Vagina (tissue), 2 donors: ENCODE results near the gene SPAG17. TPM values are rescaled to one million over a fixed set of nuclear protein-coding genes. Genes with fewer than 3 reads are reported as not detected.

Source experiments
- DNase-seq, 2 donors: peaks; one replicate each; pipeline ENCODE4 v3.0.0-alpha.2; 2017; ENCODE audit errors: extremely low spot score in 2 of 2
- H3K27ac ChIP-seq: fragments of 200-600 bp; sonication (generic); one replicate; pipeline ENCODE4 v1.5.1; 2019
- H3K27me3 ChIP-seq: fragments of 200-600 bp; sonication (generic); one replicate; pipeline ENCODE4 v1.5.1; 2019
- H3K36me3 ChIP-seq, 2 donors: fragments of 200-600 bp; sonication (generic); one replicate each; pipeline ENCODE4 v1.5.1; 2017 to 2019
- H3K4me1 ChIP-seq: fragments of 200-600 bp; sonication (generic); one replicate; pipeline ENCODE4 v1.5.1; 2019
- H3K4me3 ChIP-seq, 2 donors: fragments of 200-600 bp; sonication (generic); 1 replicate in 1 of 2; 2 replicates in 1 of 2; pipeline ENCODE4 v1.5.1; 2016 to 2019
- H3K9me3 ChIP-seq: fragments of 200-600 bp; sonication (generic); one replicate; pipeline ENCODE4 v1.5.1; 2019
- POLR2A ChIP-seq, 2 donors: fragments of 450-650 bp; IDR thresholded peaks; one replicate each; pipeline ENCODE4 v1.6.1; 2017; ENCODE audit warnings: antibody characterized with exemption in 2 of 2, mild to moderate bottlenecking in 2 of 2, moderate library complexity in 2 of 2
- POLR2AphosphoS5 ChIP-seq, 2 donors: sonication (generic); formaldehyde crosslinking; IDR thresholded peaks; one replicate each; pipeline ENCODE4 v1.9.0; 2017; ENCODE audit warnings: antibody characterized with exemption in 2 of 2, mild to moderate bottlenecking in 2 of 2, low read depth in 1 of 2; ENCODE audit not compliant: insufficient read depth in 1 of 2
- intact Hi-C: fragments of 100-400 bp; cut with DNase I; formaldehyde crosslinking; loops from one replicate; pipeline ENCODE4 v1.15.1; 2023
- total RNA-seq: library from RNA; depleted of rRNA; stranded (reverse); fragments of >200 nt; gene quantifications from one replicate; pipeline ENCODE4 v1.2.3, GENCODE V29; 2016
- TF ChIP-seq, protein P1 (sequence below), 3 experiments: fragments of 450-650 bp in 2 of 3; fragments of 200-600 bp in 1 of 3; sonication (generic) in 1 of 3; IDR thresholded peaks; one replicate each; pipeline ENCODE4 v1.5.1; 2017 to 2019; ENCODE audit warnings: antibody characterized with exemption in 3 of 3, mild to moderate bottlenecking in 2 of 3, moderate library complexity in 2 of 3

The SPAG17 gene
- total RNA-seq, 1 donor from 2014 or later, result 10.1 TPM

DNA sequence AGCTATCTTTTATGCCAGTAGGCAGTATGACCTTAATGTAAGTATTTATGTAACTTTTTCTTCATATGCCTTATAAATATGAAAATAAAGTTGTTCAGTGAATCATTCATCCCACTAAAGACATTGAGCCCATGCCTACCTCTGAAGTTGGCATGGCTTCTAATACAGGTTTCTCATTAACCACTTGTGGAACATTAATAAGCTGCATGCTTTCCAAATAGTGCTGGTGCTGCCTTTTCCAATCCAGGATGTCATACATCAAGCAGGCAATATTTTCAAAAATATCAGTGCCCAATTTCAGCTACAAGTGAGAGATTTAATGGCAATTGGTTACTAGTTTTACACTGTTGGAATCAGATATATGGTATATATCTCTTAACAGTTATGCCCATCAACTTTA lies 92.0 kb downstream of the SPAG17 start:
- intact Hi-C loops, result no loop called here
- DNase-seq, result no peak
- Histone ChIP-seq H3K4me3 (no peak overlapping the region), H3K4me1 (no peaks in the 10 kb centered on the region), H3K27me3 (no peaks in the 10 kb centered on the region), H3K27ac (no peak overlapping the region), H3K9me3 (no peaks in the 10 kb centered on the region), H3K36me3 (no peaks in the 10 kb centered on the region)
- TF ChIP-seq, protein P1, sequence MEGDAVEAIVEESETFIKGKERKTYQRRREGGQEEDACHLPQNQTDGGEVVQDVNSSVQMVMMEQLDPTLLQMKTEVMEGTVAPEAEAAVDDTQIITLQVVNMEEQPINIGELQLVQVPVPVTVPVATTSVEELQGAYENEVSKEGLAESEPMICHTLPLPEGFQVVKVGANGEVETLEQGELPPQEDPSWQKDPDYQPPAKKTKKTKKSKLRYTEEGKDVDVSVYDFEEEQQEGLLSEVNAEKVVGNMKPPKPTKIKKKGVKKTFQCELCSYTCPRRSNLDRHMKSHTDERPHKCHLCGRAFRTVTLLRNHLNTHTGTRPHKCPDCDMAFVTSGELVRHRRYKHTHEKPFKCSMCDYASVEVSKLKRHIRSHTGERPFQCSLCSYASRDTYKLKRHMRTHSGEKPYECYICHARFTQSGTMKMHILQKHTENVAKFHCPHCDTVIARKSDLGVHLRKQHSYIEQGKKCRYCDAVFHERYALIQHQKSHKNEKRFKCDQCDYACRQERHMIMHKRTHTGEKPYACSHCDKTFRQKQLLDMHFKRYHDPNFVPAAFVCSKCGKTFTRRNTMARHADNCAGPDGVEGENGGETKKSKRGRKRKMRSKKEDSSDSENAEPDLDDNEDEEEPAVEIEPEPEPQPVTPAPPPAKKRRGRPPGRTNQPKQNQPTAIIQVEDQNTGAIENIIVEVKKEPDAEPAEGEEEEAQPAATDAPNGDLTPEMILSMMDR (IDR thresholded peaks at IDR 0.05), result no peak
- TF ChIP-seq POLR2A (IDR thresholded peaks at IDR 0.05) (no peak), POLR2AphosphoS5 (IDR thresholded peaks at IDR 0.05; ENCODE audit: insufficient read depth in 1 of 2, low read depth in 1 of 2) (no peak)

DNA sequence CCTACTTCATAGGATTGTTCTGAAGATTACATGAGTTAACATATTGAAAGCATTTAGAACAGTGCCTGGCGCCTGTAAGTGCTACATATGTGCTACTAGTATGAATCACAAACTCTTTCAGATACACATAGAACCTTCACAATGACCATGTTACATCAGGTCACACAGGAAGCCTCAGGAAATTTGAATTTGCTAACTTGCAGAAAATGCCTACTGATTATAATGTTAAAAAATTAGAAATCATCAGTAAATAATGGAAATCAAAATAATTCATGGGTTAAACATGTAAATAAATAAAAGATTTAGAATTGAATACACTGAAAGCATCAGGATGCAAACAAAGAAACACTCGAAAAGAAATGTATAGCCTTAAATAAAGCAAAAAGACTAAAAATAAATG lies 94.9 kb downstream of the SPAG17 start:
- Histone ChIP-seq H3K9me3 (no peaks in the 10 kb centered on the region), H3K36me3 (no peaks in the 10 kb centered on the region), H3K27ac (no peak overlapping the region), H3K4me1 (no peaks in the 10 kb centered on the region), H3K4me3 (no peak overlapping the region), H3K27me3 (no peaks in the 10 kb centered on the region)
- TF ChIP-seq POLR2AphosphoS5 (IDR thresholded peaks at IDR 0.05; ENCODE audit: insufficient read depth in 1 of 2, low read depth in 1 of 2), result no peak
- TF ChIP-seq, protein P1 (IDR thresholded peaks at IDR 0.05), result no peak
- no peak for TF ChIP-seq POLR2A (IDR thresholded peaks at IDR 0.05)
- intact Hi-C loops, result no loop called here
- DNase-seq, result no peak

DNA sequence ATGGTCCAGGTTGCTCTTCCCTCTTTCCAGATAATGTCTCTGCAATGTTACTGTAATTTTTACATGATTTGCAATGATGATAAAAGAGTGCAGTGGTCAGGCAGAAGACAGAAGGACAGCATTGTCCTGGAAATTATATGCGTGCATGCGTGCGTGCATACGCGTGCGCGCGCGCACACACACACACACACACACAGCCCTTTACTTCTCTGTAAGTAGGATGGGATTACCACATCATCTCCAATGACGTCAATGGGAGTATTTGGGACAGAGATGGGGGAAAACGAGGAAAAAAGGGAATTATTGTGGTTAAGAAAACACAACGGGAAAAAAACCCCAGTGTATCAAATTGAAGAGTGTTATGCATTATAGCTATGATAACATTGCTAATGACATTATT lies 99.7 kb downstream of the SPAG17 start:
- Histone ChIP-seq H3K27ac (no peak overlapping the region), H3K36me3 (no peaks in the 10 kb centered on the region), H3K4me3 (no peak overlapping the region), H3K9me3 (no peaks in the 10 kb centered on the region), H3K27me3 (no peaks in the 10 kb centered on the region), H3K4me1 (no peaks in the 10 kb centered on the region)
- DNase-seq, result no peak
- TF ChIP-seq, protein P1 (IDR thresholded peaks at IDR 0.05), result no peak
- no peak for TF ChIP-seq POLR2A (IDR thresholded peaks at IDR 0.05)
- TF ChIP-seq POLR2AphosphoS5 (IDR thresholded peaks at IDR 0.05; ENCODE audit: insufficient read depth in 1 of 2, low read depth in 1 of 2), result no peak
- intact Hi-C loops, result no loop called here

DNA sequence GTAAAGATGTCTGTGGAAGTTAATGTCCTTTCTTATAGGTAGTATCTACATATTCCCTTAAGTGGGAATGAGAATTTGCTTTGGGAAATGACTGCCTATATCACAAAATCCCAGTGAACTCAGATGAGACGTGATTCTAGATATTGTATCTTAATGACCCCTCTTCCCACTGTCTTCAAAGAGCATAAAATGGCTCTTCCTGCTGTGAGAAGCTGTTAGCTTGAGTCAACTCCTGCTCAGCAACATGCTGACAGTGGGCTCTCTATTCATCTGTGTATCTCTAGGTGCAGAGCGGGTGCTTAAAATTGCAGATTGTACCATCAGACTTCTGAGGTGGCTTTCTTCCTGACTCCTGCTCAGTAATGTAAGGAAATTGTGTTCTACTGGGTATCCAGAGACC lies 100.6 kb downstream of the SPAG17 start:
- Histone ChIP-seq H3K27ac (no peak overlapping the region), H3K9me3 (no peaks in the 10 kb centered on the region), H3K4me1 (no peaks in the 10 kb centered on the region), H3K4me3 (no peak overlapping the region), H3K27me3 (no peaks in the 10 kb centered on the region), H3K36me3 (no peaks in the 10 kb centered on the region)
- no peak for DNase-seq
- intact Hi-C loops, result no loop called here
- TF ChIP-seq POLR2AphosphoS5 (IDR thresholded peaks at IDR 0.05; ENCODE audit: insufficient read depth in 1 of 2, low read depth in 1 of 2) (no peak), POLR2A (IDR thresholded peaks at IDR 0.05) (no peak)
- TF ChIP-seq, protein P1 (IDR thresholded peaks at IDR 0.05), result no peak

DNA sequence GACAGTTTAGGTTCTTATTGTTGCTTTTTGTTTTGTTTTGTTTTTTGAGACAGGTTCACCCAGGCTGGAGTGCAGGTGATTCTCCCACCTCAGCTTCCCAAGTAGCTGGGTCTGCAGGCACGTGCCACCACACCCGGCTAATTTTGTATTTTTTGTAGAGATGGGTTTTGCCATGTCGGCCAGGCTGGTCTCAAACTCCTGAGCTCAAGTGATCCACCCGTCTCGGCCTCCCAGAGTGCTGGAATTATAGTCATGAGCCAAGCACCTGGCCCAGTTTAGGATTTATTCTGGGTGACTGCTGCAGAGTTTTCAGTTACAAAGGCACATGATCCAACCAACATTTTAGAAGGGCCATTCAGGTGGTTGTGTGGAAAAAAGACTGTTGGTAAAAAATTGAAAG lies 102.0 kb downstream of the SPAG17 start:
- no peaks in the 10 kb centered on the region for H3K36me3 ChIP-seq
- intact Hi-C loops, result no loop called here
- no peak overlapping the region for H3K27ac ChIP-seq
- no peak for TF ChIP-seq POLR2A (IDR thresholded peaks at IDR 0.05)
- no peak for TF ChIP-seq POLR2AphosphoS5 (IDR thresholded peaks at IDR 0.05; ENCODE audit: insufficient read depth in 1 of 2, low read depth in 1 of 2)
- TF ChIP-seq, protein P1 (IDR thresholded peaks at IDR 0.05), result no peak
- H3K4me3 ChIP-seq, result no peak overlapping the region
- no peaks in the 10 kb centered on the region for H3K9me3 ChIP-seq
- DNase-seq, result no peak
- H3K27me3 ChIP-seq, result no peaks in the 10 kb centered on the region
- H3K4me1 ChIP-seq, result no peaks in the 10 kb centered on the region
